Lung microvascular endothelial cell (primary cell): ENCODE data around the gene LRTM2. TPM values are rescaled to one million over a fixed set of nuclear protein-coding genes. Genes with fewer than 3 reads are reported as not detected.

ENCODE experiments used
- DNase-seq, 2 donors: peaks; one replicate each; pipeline versions ENCODE4 v3.0.0 to v3.0.0-alpha.2; 2010; ENCODE audit warnings: low read depth in 2 of 2
- total RNA-seq: library from RNA; depleted of rRNA; stranded (reverse); fragments of >200 nt; gene quantifications from 2 replicates; pipeline ENCODE4 v1.2.1, GENCODE V29; 2014

LRTM2 gene
- total RNA-seq, 1 donor from 2014 or later, result not detected

- DNase-seq, result no peak
These were observed 9.0 kb downstream of the LRTM2 start for GRCh38 chr12:1829306-1829900.

GRCh38 chr12:1830401-1830845 is 10.1 kb downstream of the LRTM2 start:
- DNase-seq, result no peak

- DNase-seq, result peak; percentile 78 to 81
These were observed 10.9 kb downstream of the LRTM2 start for GRCh38 chr12:1830981-1831963.

- DNase-seq, result no peak
These were observed 12.6 kb downstream of the LRTM2 start for GRCh38 chr12:1832801-1833595.

- DNase-seq, result no peak
These were observed 13.2 kb downstream of the LRTM2 start for GRCh38 chr12:1833596-1834028.

GRCh38 chr12:1834186-1834925 is 14.0 kb downstream of the LRTM2 start:
- no peak for DNase-seq

GRCh38 chr12:1835211-1836131 is 15.1 kb downstream of the LRTM2 start:
- no peak for DNase-seq

- no peak for DNase-seq
These were observed 16.0 kb downstream of the LRTM2 start for GRCh38 chr12:1836241-1836803.

GRCh38 chr12:1836854-1837421 is 16.6 kb downstream of the LRTM2 start:
- no peak for DNase-seq

GRCh38 chr12:1837541-1838204 is 17.3 kb downstream of the LRTM2 start:
- peak in 1 of 2 donors; percentile 37 for DNase-seq

- DNase-seq, result no peak
These were observed 18.0 kb downstream of the LRTM2 start for GRCh38 chr12:1838205-1838993.

- DNase-seq, result no peak
These were observed 18.6 kb downstream of the LRTM2 start for GRCh38 chr12:1838994-1839365.

- DNase-seq, result no peak
These were observed 19.1 kb downstream of the LRTM2 start for GRCh38 chr12:1839464-1839863.

- DNase-seq, result no peak
These were observed 19.9 kb downstream of the LRTM2 start for GRCh38 chr12:1839956-1840951.

GRCh38 chr12:1840981-1841425 is 20.6 kb downstream of the LRTM2 start:
- DNase-seq, result no peak

GRCh38 chr12:1841586-1842182 is 21.3 kb downstream of the LRTM2 start:
- DNase-seq, result no peak
